SK-N-SH treated with all-trans-retinoic acid at 6 μM for 48 hours (cell line): ENCODE results near the gene COL21A1.

Source experiments
- BACH2 ChIP-seq: fragments of 250-450 bp; sonication (Bioruptor Pico); IDR thresholded peaks from 2 replicates; pipeline ENCODE4 v1.9.0; 2021; ENCODE audit warnings: mild to moderate bottlenecking, borderline replicate concordance
- ISL1 ChIP-seq: fragments of 250-450 bp; sonication (Bioruptor Pico); IDR thresholded peaks from 2 replicates; pipeline ENCODE4 v2.1.2; 2022; ENCODE audit warnings: mild to moderate bottlenecking, moderate library complexity
- ZFP30 ChIP-seq: fragments of 450-650 bp; formaldehyde crosslinking; IDR thresholded peaks from 2 replicates; pipeline ENCODE4 v1.5.0; 2022; ENCODE audit warnings: mild to moderate bottlenecking, moderate library complexity
- TF ChIP-seq, protein P1 (sequence below): fragments of 250-450 bp; sonication (Bioruptor Pico); IDR thresholded peaks from 2 replicates; pipeline ENCODE4 v1.8.0; 2020; ENCODE audit warnings: mild to moderate bottlenecking, moderate library complexity, borderline replicate concordance
- TF ChIP-seq, protein P2 (sequence below): fragments of 250-450 bp; sonication (Bioruptor Pico); IDR thresholded peaks from 2 replicates; pipeline ENCODE4 v1.5.1; 2020; ENCODE audit warnings: low read depth, mild to moderate bottlenecking, moderate library complexity

DNA sequence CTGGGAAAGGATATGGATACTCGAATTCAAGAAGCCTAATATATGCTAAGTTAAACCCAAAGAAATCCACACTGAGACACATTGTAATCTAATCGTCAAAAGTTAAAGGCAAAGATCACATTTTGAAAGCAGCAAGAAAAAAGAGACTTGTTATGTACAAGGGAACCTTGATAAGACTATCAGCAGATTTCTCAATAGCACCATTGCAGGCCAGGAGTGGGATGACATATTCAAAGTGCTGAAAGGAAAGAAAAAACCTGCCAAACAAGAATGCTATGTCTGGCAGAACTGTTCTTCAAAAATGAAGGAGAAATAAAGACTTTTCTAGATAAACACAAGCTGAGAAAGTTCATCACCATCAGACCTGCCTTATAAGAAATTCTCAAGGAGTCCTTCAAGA lies 75.2 kb downstream of the COL21A1 start:
- TF ChIP-seq ZFP30 (CRISPR knock-in tag): no peak
- TF ChIP-seq, protein P1, sequence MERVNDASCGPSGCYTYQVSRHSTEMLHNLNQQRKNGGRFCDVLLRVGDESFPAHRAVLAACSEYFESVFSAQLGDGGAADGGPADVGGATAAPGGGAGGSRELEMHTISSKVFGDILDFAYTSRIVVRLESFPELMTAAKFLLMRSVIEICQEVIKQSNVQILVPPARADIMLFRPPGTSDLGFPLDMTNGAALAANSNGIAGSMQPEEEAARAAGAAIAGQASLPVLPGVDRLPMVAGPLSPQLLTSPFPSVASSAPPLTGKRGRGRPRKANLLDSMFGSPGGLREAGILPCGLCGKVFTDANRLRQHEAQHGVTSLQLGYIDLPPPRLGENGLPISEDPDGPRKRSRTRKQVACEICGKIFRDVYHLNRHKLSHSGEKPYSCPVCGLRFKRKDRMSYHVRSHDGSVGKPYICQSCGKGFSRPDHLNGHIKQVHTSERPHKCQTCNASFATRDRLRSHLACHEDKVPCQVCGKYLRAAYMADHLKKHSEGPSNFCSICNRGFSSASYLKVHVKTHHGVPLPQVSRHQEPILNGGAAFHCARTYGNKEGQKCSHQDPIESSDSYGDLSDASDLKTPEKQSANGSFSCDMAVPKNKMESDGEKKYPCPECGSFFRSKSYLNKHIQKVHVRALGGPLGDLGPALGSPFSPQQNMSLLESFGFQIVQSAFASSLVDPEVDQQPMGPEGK (CRISPR knock-in tag): no peak
- TF ChIP-seq, protein P2, sequence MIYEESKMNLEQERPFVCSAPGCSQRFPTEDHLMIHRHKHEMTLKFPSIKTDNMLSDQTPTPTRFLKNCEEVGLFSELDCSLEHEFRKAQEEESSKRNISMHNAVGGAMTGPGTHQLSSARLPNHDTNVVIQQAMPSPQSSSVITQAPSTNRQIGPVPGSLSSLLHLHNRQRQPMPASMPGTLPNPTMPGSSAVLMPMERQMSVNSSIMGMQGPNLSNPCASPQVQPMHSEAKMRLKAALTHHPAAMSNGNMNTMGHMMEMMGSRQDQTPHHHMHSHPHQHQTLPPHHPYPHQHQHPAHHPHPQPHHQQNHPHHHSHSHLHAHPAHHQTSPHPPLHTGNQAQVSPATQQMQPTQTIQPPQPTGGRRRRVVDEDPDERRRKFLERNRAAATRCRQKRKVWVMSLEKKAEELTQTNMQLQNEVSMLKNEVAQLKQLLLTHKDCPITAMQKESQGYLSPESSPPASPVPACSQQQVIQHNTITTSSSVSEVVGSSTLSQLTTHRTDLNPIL (CRISPR knock-in tag): no peak
- no peak for TF ChIP-seq ISL1 (CRISPR knock-in tag)
- TF ChIP-seq BACH2: no peak
